Measurements from ENCODE around the gene FLNB.

Gene FLNB

DNA sequence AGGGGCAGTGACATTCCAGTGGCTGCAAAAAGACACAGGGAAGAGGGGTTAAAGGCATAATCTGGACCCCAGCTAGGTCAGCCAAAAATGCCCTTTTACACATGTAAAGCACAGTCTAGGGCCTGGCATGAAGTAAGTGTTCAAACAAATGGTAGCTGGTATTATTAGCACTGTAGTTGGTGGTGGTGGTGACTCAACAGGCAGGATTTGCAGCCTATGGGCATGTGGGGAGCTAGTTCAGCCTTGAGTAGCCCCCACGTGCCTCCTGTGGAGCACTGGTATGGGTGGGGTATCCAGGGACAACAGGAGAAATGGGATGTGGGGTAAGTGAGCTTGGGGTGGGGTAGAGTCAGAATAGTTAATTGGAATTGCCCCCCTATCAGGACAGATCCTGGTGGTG is 175.0 kb downstream of the FLNB start:
- DNase-seq (ENCODE audit: low spot score), result no peak
- ChIA-PET CTCF (no interaction called here), POLR2A (ENCODE audit: low non-redundant PET) (no interaction called here)
- TF ChIP-seq CTCF (conservative IDR thresholded peaks at IDR 0.05; ENCODE audit: low read depth), result no peak
- H3K27ac ChIP-seq, result no peak overlapping the region

GRCh38 chr3:58183891-58184290 is 175.7 kb downstream of the FLNB start:
- no peak for TF ChIP-seq CTCF (conservative IDR thresholded peaks at IDR 0.05; ENCODE audit: low read depth)
- CTCF ChIA-PET, result no interaction called here
- no peak for DNase-seq (ENCODE audit: low spot score)
- H3K27ac ChIP-seq, result no peak overlapping the region
- POLR2A ChIA-PET (ENCODE audit: low non-redundant PET), result no interaction called here

DNA sequence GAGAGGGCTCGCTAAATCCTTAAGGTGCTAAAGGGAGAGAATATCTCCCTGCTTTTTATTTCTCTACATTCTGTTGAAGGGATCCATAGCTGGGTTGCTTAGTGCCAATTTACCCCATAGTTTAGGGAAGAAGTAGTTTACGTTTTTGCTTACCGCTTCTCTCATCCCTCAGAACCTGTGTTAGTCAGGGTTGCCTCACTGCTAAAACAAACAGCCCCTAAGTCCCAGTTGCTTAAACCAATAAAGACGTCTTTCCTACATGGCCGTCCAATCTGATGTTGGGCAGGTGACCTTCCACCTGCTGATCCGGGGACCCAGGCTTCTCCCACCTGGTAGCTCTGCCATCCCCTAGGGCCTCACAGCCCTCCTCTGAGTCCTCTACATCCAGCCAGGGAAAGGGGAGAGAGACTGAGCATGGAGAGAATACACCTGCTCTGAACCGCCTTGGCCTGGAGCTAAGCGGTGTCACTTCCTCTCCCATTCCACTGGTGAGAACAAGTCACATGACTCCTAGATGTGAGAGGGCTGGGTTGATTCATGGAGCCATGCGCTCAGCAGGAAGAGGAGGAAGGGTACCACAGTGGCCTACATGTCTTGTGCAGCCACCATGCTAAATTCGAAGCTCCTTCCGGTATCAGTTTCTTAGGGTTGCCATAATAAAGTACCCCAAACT is 176.2 kb downstream of the FLNB start:
- CTCF ChIA-PET, result no interaction called here
- no peak for TF ChIP-seq CTCF (conservative IDR thresholded peaks at IDR 0.05; ENCODE audit: low read depth)
- POLR2A ChIA-PET (ENCODE audit: low non-redundant PET), result no interaction called here

DNA sequence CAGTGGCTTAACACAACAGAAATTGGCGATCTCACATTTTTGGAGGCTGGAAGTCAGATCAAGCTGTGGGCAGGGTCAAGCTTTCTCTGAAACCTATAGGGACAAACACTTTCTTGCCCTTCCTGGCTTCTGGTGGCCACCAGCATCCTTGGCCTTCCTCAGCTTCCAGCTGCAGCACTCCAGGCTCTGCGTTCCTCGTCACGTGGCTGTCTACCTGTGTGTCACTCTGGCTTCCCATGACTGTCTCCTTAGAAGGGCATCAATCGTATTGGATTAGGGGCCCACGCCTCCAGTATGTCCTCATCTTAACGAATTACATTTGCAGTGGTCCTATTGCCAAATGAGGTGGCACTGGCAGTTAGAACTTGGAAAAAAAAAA is 176.7 kb downstream of the FLNB start:
- H3K27ac ChIP-seq, result no peak overlapping the region
- DNase-seq (ENCODE audit: low spot score), result no peak
- no peak for TF ChIP-seq CTCF (conservative IDR thresholded peaks at IDR 0.05; ENCODE audit: low read depth)
- POLR2A ChIA-PET (ENCODE audit: low non-redundant PET), result no interaction called here
- CTCF ChIA-PET, result interaction anchor here (0.6 to 0.7 kb wide), 2 partner anchors 33 to 58 kb away, joined by 3 to 6 read pairs; no protein-coding TSS in a partner anchor

More for the DNA sequence above, 176.2 kb downstream of the FLNB start:
- H3K27ac ChIP-seq, result no peak overlapping the region
- DNase-seq (ENCODE audit: low spot score), result no peak

DNA sequence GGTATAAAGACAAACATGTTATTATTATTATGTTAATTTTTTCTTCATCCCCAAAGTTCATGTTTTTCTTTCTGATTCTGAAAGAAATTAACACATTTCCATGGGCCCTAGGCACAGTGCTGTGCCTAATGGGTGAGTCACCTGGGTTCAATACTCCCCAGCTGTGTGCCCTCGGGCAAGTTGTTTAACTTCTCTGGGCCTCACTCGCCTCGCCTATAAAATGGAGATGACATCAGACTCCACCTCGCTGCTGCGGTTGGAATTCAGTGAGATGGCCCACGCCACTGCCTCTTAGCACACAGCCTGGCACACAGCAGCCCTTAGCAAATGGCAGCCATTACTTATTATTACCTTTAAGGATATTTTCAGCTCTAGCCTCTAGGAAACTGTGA is 179.9 kb downstream of the FLNB start:
- ChIA-PET POLR2A (ENCODE audit: low non-redundant PET) (no interaction called here), CTCF (interaction anchor here (0.5 to 2.4 kb wide), 11 partner anchors 10 to 119 kb away, joined by 3 to 21 read pairs (median 4); partner anchors contain the start of genes HTD2 and RPP14)
- TF ChIP-seq CTCF (conservative IDR thresholded peaks at IDR 0.05; ENCODE audit: low read depth), result no peak
- peak overlapping the region; percentile 39 for H3K27ac ChIP-seq
- peak; percentile 52 for DNase-seq (ENCODE audit: low spot score)

DNA sequence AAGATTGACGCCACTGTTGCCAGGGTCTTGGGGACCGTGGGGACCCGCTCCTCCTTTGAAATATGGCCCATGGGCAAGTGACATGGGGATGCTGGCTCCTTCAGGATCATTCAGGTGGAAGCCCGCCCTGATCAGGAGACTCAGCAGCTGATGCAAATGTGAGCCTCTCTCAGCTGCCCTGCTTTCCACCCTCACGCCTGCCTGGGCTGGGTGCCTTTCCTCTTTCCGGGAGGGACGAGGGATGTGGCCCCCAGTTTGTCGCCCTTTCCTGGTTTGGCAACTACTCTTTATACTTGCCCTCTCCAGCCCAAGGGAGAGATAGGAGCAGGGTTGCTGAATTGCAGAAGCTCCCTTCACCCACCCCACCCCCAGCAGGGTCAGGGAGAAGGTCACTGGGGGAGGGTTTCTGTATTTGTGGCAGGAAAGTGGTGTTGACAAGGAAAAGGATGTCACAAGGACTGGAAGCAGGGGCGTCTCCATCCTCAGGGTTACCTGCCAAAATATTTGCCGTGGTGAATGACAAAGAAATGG is 180.8 kb downstream of the FLNB start:
- peak overlapping the region; percentile 39 for H3K27ac ChIP-seq

More for the DNA sequence above, 180.8 kb downstream of the FLNB start:
- ChIA-PET POLR2A (ENCODE audit: low non-redundant PET) (no interaction called here), CTCF (interaction anchor here (0.7 to 2.4 kb wide), 5 partner anchors 11 to 118 kb away, joined by 3 to 21 read pairs (median 8); partner anchors contain the start of genes HTD2 and RPP14)
- DNase-seq (ENCODE audit: low spot score), result no peak
- no peak for TF ChIP-seq CTCF (conservative IDR thresholded peaks at IDR 0.05; ENCODE audit: low read depth)
